DMS53 treated with DMSO at 0.1 percent for 48 hours (cell line): ENCODE measurements around the gene CCDC148.

Experiments used
- DNase-seq: peaks from one replicate; lab custom pipeline; 2025; ENCODE audit not compliant: unreplicated experiment; lab: John Stamatoyannopoulos, UW

Gene CCDC148

GRCh38 chr2:158184001-158184400, 272.6 kb downstream of the CCDC148 start:
- no peak for DNase-seq

GRCh38 chr2:158182676-158183295, 273.8 kb downstream of the CCDC148 start:
- DNase-seq, result no peak

- DNase-seq, result peak; percentile 89
These were observed 275.4 kb downstream of the CCDC148 start for GRCh38 chr2:158181171-158181570.

- peak; percentile 41 for DNase-seq
These were observed 276.9 kb downstream of the CCDC148 start for GRCh38 chr2:158179660-158180059.

GRCh38 chr2:158178646-158179045, 277.9 kb downstream of the CCDC148 start:
- no peak for DNase-seq

GRCh38 chr2:158174956-158175355, 281.6 kb downstream of the CCDC148 start:
- no peak for DNase-seq

- DNase-seq, result no peak
These were observed 282.1 kb downstream of the CCDC148 start for GRCh38 chr2:158174495-158174894.

GRCh38 chr2:158172719-158173118, 283.8 kb downstream of the CCDC148 start:
- DNase-seq, result no peak

GRCh38 chr2:158154596-158154995, 302.0 kb downstream of the CCDC148 start:
- DNase-seq, result no peak

GRCh38 chr2:158153270-158154015, 303.1 kb downstream of the CCDC148 start:
- no peak for DNase-seq

- DNase-seq, result no peak
These were observed 311.5 kb downstream of the CCDC148 start for GRCh38 chr2:158144914-158145625.

GRCh38 chr2:158143703-158144360, 312.7 kb downstream of the CCDC148 start:
- DNase-seq, result no peak

GRCh38 chr2:158142568-158143332, 313.8 kb downstream of the CCDC148 start:
- no peak for DNase-seq

GRCh38 chr2:158142165-158142564, 314.4 kb downstream of the CCDC148 start:
- no peak for DNase-seq

GRCh38 chr2:158140201-158140600, 316.4 kb downstream of the CCDC148 start:
- DNase-seq, result no peak

GRCh38 chr2:158138255-158138654, 318.3 kb downstream of the CCDC148 start:
- DNase-seq, result no peak

- DNase-seq, result no peak
These were observed 321.5 kb downstream of the CCDC148 start for GRCh38 chr2:158135096-158135495.

- DNase-seq, result no peak
These were observed 321.9 kb downstream of the CCDC148 start for GRCh38 chr2:158134655-158135054.

- DNase-seq, result no peak
These were observed 322.5 kb downstream of the CCDC148 start for GRCh38 chr2:158134055-158134454.

GRCh38 chr2:158131919-158132566, 324.5 kb downstream of the CCDC148 start:
- peak; percentile 15 for DNase-seq
